Natural killer cell treated with Interleukin-12 subunit alpha and Interleukin-12 subunit beta and Interleukin-15 and Interleukin-18, amount 100 ng/mL, for 72 hours (primary cell): ENCODE results near the gene LRRC18. TPM values are rescaled to one million over a fixed set of nuclear protein-coding genes. Genes with fewer than 3 reads are reported as not detected.

Experiments used
- ATAC-seq, 2 donors: fragments of 150-1000 bp; cut with Tn5 transposase in 1 of 2; sonication (Bioruptor Pico), chemical (Tn5 transposase) in 1 of 2; 2 replicates each; pipeline ENCODE4 v1.10.0; 2021
- DNase-seq: peaks from one replicate; pipeline ENCODE4 v3.0.0; 2022; ENCODE audit warnings: low spot score
- H3K27ac Mint-ChIP-seq, 2 donors: 1 replicate in 1 of 2; 2 replicates in 1 of 2; pipeline ENCODE4 v1.8.0; 2022; ENCODE audit warnings: mixed read lengths in 2 of 2, mild to moderate bottlenecking in 1 of 2, moderate library complexity in 1 of 2
- H3K27me3 Mint-ChIP-seq, 2 donors: 1 replicate in 1 of 2; 2 replicates in 1 of 2; pipeline ENCODE4 v1.8.0; 2022; ENCODE audit warnings: mixed read lengths in 2 of 2
- H3K36me3 Mint-ChIP-seq: one replicate; pipeline ENCODE4 v1.8.0; 2022; ENCODE audit warnings: mixed read lengths
- H3K4me1 Mint-ChIP-seq, 2 donors: 1 replicate in 1 of 2; 2 replicates in 1 of 2; pipeline ENCODE4 v1.8.0; 2022; ENCODE audit warnings: low read depth in 2 of 2, mixed read lengths in 2 of 2, mild to moderate bottlenecking in 1 of 2
- H3K4me3 Mint-ChIP-seq: one replicate; pipeline ENCODE4 v1.8.0; 2022; ENCODE audit warnings: mixed read lengths
- H3K9me3 Mint-ChIP-seq: 2 replicates; pipeline ENCODE4 v1.8.0; 2022; ENCODE audit warnings: mixed read lengths
- total RNA-seq, 2 donors: library from RNA; stranded (reverse); gene quantifications; one replicate each; pipeline ENCODE4 v1.2.3, GENCODE V29; 2022

Gene LRRC18
- total RNA-seq, 2 donors from 2014 or later: not detected

- peaks cover 10 to 28% of the 10 kb centered on the region in 2 donors for H3K27me3 Mint-ChIP-seq
- DNase-seq (no peak), ATAC-seq (no peak)
- no peaks in the 10 kb centered on the region for H3K9me3 Mint-ChIP-seq
- no peak overlapping the region for H3K4me3 Mint-ChIP-seq
- H3K4me1 Mint-ChIP-seq: no peaks in the 10 kb centered on the region
- no peak overlapping the region for H3K27ac Mint-ChIP-seq
- no peaks in the 10 kb centered on the region for H3K36me3 Mint-ChIP-seq
Measured at GRCh38 chr10:48913674-48914073, 26.0 kb downstream of the LRRC18 start.

- Mint-ChIP-seq H3K27ac (no peak overlapping the region), H3K4me3 (no peak overlapping the region), H3K36me3 (no peaks in the 10 kb centered on the region), H3K27me3 (peaks cover 6 to 9% of the 10 kb centered on the region in 2 donors), H3K9me3 (no peaks in the 10 kb centered on the region), H3K4me1 (peaks cover 0 to 3% of the 10 kb centered on the region in 2 donors)
- ATAC-seq (no peak), DNase-seq (no peak)
Measured at GRCh38 chr10:48910548-48910947, 29.1 kb downstream of the LRRC18 start.

- Mint-ChIP-seq H3K9me3 (no peaks in the 10 kb centered on the region), H3K4me3 (no peak overlapping the region), H3K36me3 (no peaks in the 10 kb centered on the region), H3K27me3 (peaks cover 9 to 17% of the 10 kb centered on the region in 2 donors), H3K27ac (no peak overlapping the region), H3K4me1 (peaks cover 0 to 3% of the 10 kb centered on the region in 2 donors)
- DNase-seq (no peak), ATAC-seq (peak in 1 of 2 donors; percentile 22)
Measured at GRCh38 chr10:48907730-48908129, 31.9 kb downstream of the LRRC18 start.

GRCh38 chr10:48906841-48907240, 32.8 kb downstream of the LRRC18 start:
- no peak overlapping the region for H3K27ac Mint-ChIP-seq
- no peaks in the 10 kb centered on the region for H3K9me3 Mint-ChIP-seq
- peaks cover 0 to 3% of the 10 kb centered on the region in 2 donors for H3K4me1 Mint-ChIP-seq
- DNase-seq (no peak), ATAC-seq (no peak)
- peaks cover 9 to 17% of the 10 kb centered on the region in 2 donors for H3K27me3 Mint-ChIP-seq
- H3K4me3 Mint-ChIP-seq: no peak overlapping the region
- H3K36me3 Mint-ChIP-seq: no peaks in the 10 kb centered on the region

DNA sequence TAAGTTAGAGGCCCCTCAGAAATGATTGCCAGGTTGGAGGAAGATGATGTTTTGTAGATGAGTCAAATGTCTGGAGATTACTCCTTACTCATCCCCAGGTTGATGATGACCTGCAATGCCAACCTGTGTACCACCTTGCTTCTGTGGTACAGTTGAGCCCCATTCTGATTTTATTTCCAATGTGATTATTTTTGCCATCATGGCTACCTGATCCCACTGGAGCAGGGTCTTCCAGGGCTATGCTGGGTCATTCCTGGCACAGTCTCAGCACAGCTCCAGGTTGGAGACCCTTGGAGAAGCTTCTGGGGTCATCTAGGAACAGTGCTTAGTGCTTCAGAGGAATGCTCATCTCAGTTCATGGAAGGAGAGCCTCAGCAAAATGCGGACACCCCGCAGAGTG, 34.3 kb downstream of the LRRC18 start:
- H3K27me3 Mint-ChIP-seq: peaks cover 9 to 10% of the 10 kb centered on the region in 2 donors
- H3K9me3 Mint-ChIP-seq: no peaks in the 10 kb centered on the region
- no peak overlapping the region for H3K27ac Mint-ChIP-seq
- ATAC-seq: peak in 1 of 2 donors; percentile 14
- no peak for DNase-seq
- no peaks in the 10 kb centered on the region for H3K36me3 Mint-ChIP-seq
- H3K4me1 Mint-ChIP-seq: peaks cover 0 to 3% of the 10 kb centered on the region in 2 donors
- H3K4me3 Mint-ChIP-seq: no peak overlapping the region

DNA sequence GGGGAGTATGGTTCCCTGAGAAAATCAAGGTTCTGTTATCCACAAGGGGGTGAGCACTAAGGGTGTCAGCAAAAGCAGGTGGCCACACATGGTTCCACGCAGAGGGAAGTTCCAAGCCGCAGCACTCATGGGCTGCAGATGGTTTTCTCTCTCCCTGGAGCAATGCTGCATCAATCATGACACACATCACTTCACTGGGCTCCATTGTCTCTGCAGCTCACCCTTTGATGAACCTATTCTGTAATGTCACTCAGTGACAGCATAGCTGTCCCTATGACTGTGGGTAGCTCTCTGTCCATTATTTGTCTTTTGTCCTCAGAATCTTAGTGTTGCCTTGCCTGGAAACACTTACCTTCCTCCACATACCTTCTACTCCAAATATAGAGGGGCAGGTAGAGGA, 34.8 kb downstream of the LRRC18 start:
- ATAC-seq (no peak), DNase-seq (no peak)
- no peak overlapping the region for H3K27ac Mint-ChIP-seq
- peaks cover 0 to 3% of the 10 kb centered on the region in 2 donors for H3K4me1 Mint-ChIP-seq
- no peak overlapping the region for H3K4me3 Mint-ChIP-seq
- no peaks in the 10 kb centered on the region for H3K36me3 Mint-ChIP-seq
- peaks cover 8 to 9% of the 10 kb centered on the region in 2 donors for H3K27me3 Mint-ChIP-seq
- no peaks in the 10 kb centered on the region for H3K9me3 Mint-ChIP-seq

DNA sequence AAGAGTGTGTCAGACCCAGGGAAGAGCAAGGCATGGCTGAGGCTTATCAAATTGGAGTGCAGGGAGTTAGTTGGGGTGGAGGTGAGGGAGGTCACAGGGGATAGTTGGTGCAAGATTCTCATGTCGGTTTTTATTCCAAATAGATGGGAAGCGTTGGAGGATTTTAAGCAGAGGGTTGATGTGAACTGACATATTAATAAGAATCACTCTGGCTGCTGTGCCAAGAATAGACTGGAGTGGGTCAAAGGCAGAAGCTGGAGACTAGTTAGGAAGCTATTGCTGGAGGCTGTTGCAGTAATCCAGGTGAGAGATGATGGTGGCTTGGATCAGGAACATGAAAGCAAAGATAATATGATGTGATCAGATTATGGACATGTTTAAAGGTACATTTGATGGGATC, 36.5 kb downstream of the LRRC18 start:
- no peaks in the 10 kb centered on the region for H3K9me3 Mint-ChIP-seq
- H3K4me1 Mint-ChIP-seq: peaks cover 0 to 3% of the 10 kb centered on the region in 2 donors

GRCh38 chr10:48902096-48902495, 37.5 kb downstream of the LRRC18 start:
- ATAC-seq (no peak), DNase-seq (no peak)
- H3K9me3 Mint-ChIP-seq: no peaks in the 10 kb centered on the region
- no peak overlapping the region for H3K4me3 Mint-ChIP-seq
- no peaks in the 10 kb centered on the region for H3K4me1 Mint-ChIP-seq
- peaks cover 3 to 8% of the 10 kb centered on the region in 2 donors for H3K27me3 Mint-ChIP-seq
- H3K27ac Mint-ChIP-seq: no peak overlapping the region
- H3K36me3 Mint-ChIP-seq: no peaks in the 10 kb centered on the region

More for the DNA sequence above, 36.5 kb downstream of the LRRC18 start:
- no peaks in the 10 kb centered on the region for H3K36me3 Mint-ChIP-seq
- ATAC-seq: no peak
- no peak overlapping the region for H3K4me3 Mint-ChIP-seq
- H3K27me3 Mint-ChIP-seq: peaks cover 6 to 8% of the 10 kb centered on the region in 2 donors
- no peak for DNase-seq
- H3K27ac Mint-ChIP-seq: no peak overlapping the region

- Mint-ChIP-seq H3K4me1 (no peaks in the 10 kb centered on the region), H3K27me3 (peaks cover 3 to 8% of the 10 kb centered on the region in 2 donors), H3K9me3 (no peaks in the 10 kb centered on the region), H3K36me3 (no peaks in the 10 kb centered on the region), H3K27ac (no peak overlapping the region), H3K4me3 (no peak overlapping the region)
- ATAC-seq (no peak), DNase-seq (no peak)
Measured at GRCh38 chr10:48901319-48901718, 38.3 kb downstream of the LRRC18 start.

DNA sequence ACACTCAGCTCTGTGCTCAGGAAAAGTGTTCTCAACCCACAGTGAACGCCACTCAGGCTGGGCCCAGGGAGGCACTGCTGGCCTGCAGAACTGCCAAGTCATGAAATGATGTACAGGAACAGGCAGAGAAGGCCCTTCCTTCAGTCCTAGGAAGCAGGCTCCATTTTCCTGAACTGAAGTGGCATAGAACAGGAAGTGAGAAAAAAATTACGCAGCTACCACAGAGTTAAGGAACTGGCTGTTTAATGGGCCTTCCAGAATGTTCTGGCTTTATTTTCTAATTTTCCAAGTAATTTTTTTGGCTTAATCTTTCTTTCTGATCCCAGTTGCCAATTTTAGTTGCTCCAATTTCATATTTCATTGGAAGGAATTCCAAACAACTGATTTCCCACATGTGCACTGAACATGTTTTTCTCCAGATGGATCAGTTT, 39.3 kb downstream of the LRRC18 start:
- H3K27me3 Mint-ChIP-seq: peaks cover 3 to 8% of the 10 kb centered on the region in 2 donors
- H3K27ac Mint-ChIP-seq: no peak overlapping the region
- no peaks in the 10 kb centered on the region for H3K36me3 Mint-ChIP-seq
- ATAC-seq: no peak
- DNase-seq: no peak
- H3K4me3 Mint-ChIP-seq: no peak overlapping the region
- H3K4me1 Mint-ChIP-seq: no peaks in the 10 kb centered on the region
- no peaks in the 10 kb centered on the region for H3K9me3 Mint-ChIP-seq

- DNase-seq: no peak
- Mint-ChIP-seq H3K4me3 (no peak overlapping the region), H3K27me3 (peaks cover 3 to 8% of the 10 kb centered on the region in 2 donors), H3K27ac (no peak overlapping the region), H3K36me3 (no peaks in the 10 kb centered on the region), H3K4me1 (no peaks in the 10 kb centered on the region), H3K9me3 (no peaks in the 10 kb centered on the region)
- ATAC-seq: no peak
Measured at GRCh38 chr10:48899781-48900180, 39.9 kb downstream of the LRRC18 start.

GRCh38 chr10:48898426-48898825, 41.2 kb downstream of the LRRC18 start:
- Mint-ChIP-seq H3K27ac (no peak overlapping the region), H3K4me1 (no peaks in the 10 kb centered on the region), H3K9me3 (no peaks in the 10 kb centered on the region), H3K36me3 (no peaks in the 10 kb centered on the region), H3K4me3 (no peak overlapping the region), H3K27me3 (peaks cover 0 to 3% of the 10 kb centered on the region in 2 donors)
- DNase-seq (no peak), ATAC-seq (no peak)

DNA sequence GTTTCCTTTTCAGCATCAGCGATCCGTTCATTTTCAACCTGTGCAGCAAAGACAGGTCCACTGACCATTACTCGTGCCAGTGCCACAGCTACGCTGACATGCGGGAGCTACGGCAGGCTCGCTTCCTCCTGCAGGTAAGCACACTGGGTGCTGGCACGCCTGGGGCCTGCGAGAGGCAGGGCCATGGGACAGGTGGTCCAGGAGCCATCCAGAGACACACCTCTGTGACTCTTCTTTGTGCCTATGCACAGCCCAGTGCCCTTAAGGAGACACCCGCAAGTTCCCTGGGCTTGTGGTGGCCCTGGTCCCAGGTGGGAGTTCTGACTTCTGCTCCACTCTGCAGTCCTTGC, 42.2 kb downstream of the LRRC18 start:
- Mint-ChIP-seq H3K36me3 (no peaks in the 10 kb centered on the region), H3K9me3 (no peaks in the 10 kb centered on the region), H3K27me3 (no peaks in the 10 kb centered on the region), H3K27ac (no peak overlapping the region), H3K4me3 (no peak overlapping the region), H3K4me1 (no peaks in the 10 kb centered on the region)
- ATAC-seq: no peak
- no peak for DNase-seq

DNA sequence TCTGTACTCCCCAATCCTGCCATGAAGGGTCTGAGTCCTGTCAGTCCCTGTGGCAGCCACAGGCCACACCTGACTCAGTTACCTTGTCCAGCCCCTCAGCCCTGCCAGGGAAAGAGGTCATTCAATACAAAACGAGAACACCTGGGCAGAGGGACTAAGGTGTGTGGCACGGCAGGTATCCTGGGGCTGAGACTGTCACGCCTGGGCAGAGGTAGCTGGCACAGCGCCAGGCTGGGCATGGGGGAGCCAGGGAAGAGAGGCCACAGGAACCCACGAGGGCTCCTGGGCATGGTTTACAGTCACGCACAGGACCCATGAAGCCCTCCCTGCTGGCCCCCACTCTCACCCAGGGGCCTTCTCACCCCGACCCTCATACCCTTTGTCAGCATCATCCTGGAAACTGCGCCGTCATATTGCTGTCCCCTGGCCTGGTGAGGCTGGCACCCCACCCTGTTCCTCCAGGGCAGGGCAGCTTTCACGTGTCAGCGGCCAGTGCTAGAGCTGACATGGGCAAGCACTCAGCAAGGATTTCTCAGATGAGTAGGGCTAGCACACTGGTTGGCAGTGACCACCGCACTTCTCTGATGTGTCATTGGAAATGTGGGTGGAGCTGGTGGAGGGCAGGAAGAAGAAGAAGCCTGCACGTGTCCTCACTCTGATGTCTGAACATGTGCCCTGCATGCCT, 42.7 kb downstream of the LRRC18 start:
- Mint-ChIP-seq H3K27ac (no peak overlapping the region), H3K36me3 (no peaks in the 10 kb centered on the region), H3K4me3 (no peak overlapping the region), H3K4me1 (no peaks in the 10 kb centered on the region), H3K9me3 (no peaks in the 10 kb centered on the region), H3K27me3 (no peaks in the 10 kb centered on the region)
- DNase-seq (no peak), ATAC-seq (no peak)

DNA sequence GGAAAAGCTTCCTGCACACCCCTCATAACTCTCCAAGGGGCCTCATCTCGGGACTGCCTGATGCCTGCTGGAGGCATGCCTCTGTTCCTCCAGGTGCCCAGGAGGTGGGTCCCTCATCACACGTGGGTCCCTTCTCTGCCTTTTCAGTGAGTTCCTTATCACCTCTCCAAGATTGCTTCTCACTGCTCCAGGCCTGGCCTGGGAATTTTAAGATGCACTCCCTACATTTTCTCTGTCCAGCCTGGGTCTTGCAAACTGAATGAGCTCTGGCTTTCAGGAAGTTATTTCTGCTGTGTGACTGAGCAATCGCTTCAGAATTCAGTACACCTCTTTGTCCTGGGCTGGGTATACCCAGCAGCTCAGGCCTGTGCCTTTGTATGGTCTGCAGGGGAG, 43.8 kb downstream of the LRRC18 start:
- DNase-seq: no peak
- no peaks in the 10 kb centered on the region for H3K4me1 Mint-ChIP-seq
- no peaks in the 10 kb centered on the region for H3K36me3 Mint-ChIP-seq
- H3K4me3 Mint-ChIP-seq: no peak overlapping the region
- H3K27me3 Mint-ChIP-seq: no peaks in the 10 kb centered on the region
- H3K27ac Mint-ChIP-seq: no peak overlapping the region
- no peak for ATAC-seq
- H3K9me3 Mint-ChIP-seq: no peaks in the 10 kb centered on the region
